GM12878 (cell line): ENCODE data around the gene CFL2. TPM values are rescaled to one million over a fixed set of nuclear protein-coding genes. Genes with fewer than 3 reads are reported as not detected.

Experiments used
- ATAC-seq: fragments of 200-7000 bp; cut with Tn5 transposase; 3 replicates; pipeline ENCODE4 v1.9.1; 2020; ENCODE audit warnings: mild to moderate bottlenecking, moderate library complexity
- BruUV-seq: library from RNA; stranded (reverse); fragments of 400-500 nt; replicated peaks from 2 replicates; lab custom pipeline; 2021; lab: Mats Ljungman, UMichigan
- CTCF ChIA-PET: fragments of 300-600 bp; sonication (Branson Sonifier 250); formaldehyde crosslinking; extraction: SDS; loops from one replicate; lab custom pipeline; 2021; ENCODE audit warnings: inconsistent platforms; lab: Yijun Ruan, JAX
- POLR2A ChIA-PET: fragments of 350-600 bp; formaldehyde crosslinking; extraction: SDS; loops from one replicate; lab custom pipeline; 2021; ENCODE audit warnings: inconsistent platforms; lab: Charles Lee
- RAD21 ChIA-PET: fragments of 300-600 bp; sonication (Branson Sonifier 250); formaldehyde crosslinking; loops from one replicate; lab custom pipeline; 2023; ENCODE audit warnings: antibody characterized with exemption; ENCODE audit not compliant: unreplicated experiment; lab: Charles Lee
- SMC1A ChIA-PET: fragments of 300-600 bp; sonication (Branson Sonifier 250); formaldehyde crosslinking; loops from one replicate; lab custom pipeline; 2023; ENCODE audit not compliant: unreplicated experiment, uncharacterized antibody; lab: Charles Lee
- DNase-seq: peaks from one replicate; pipeline ENCODE4 v3.0.0-alpha.2; 2011; ENCODE audit warnings: low read depth, low spot score
- FAIRE-seq: peaks from 3 replicates; lab custom pipeline; 2011; peaks lifted over from hg19 to GRCh38; lab: Jason Lieb, UNC
- H2AFZ ChIP-seq: 2 replicates; pipeline ENCODE4 v1.6.0; 2011; ENCODE audit warnings: low read depth, low read length, control low read depth; ENCODE audit not compliant: control insufficient read depth
- H3K27ac ChIP-seq: 2 replicates; pipeline ENCODE4 v1.5.1; 2011; ENCODE audit warnings: control low read depth; ENCODE audit not compliant: control insufficient read depth, insufficient read depth
- H3K27me3 ChIP-seq, 2 experiments: replicated peaks in 1 of 2; 2 replicates each; pipeline versions ENCODE4 v1.6.0 to v1.6.1; 2011; ENCODE audit warnings: low read length in 1 of 2; ENCODE audit not compliant: control insufficient read depth in 2 of 2, insufficient read depth in 2 of 2
- H3K36me3 ChIP-seq, 2 experiments: 2 replicates each; pipeline ENCODE4 v1.5.1; 2011; ENCODE audit warnings: low read length in 1 of 2; ENCODE audit not compliant: control insufficient read depth in 2 of 2, insufficient read depth in 2 of 2
- H3K4me1 ChIP-seq: 2 replicates; pipeline ENCODE4 v1.6.1; 2011; ENCODE audit warnings: mild to moderate bottlenecking, low read length, moderate library complexity, mixed read lengths; ENCODE audit not compliant: control insufficient read depth, insufficient read depth
- H3K4me2 ChIP-seq: 2 replicates; pipeline ENCODE4 v1.6.0; 2011; ENCODE audit warnings: control low read depth; ENCODE audit not compliant: control insufficient read depth, insufficient read depth
- H3K4me3 ChIP-seq: fragments of 200-600 bp; sonication (generic); 2 replicates; pipeline ENCODE4 v1.5.1; 2016
- H3K79me2 ChIP-seq: 2 replicates; pipeline ENCODE4 v1.6.0; 2011; ENCODE audit warnings: low read length; ENCODE audit not compliant: control insufficient read depth, insufficient read depth
- H3K9ac ChIP-seq: 2 replicates; pipeline ENCODE4 v1.8.0; 2011; ENCODE audit warnings: low read length, control low read depth, mixed read lengths; ENCODE audit not compliant: control insufficient read depth, insufficient read depth
- H3K9me3 ChIP-seq: replicated peaks from 3 replicates; pipeline ENCODE4 v1.5.1; 2011; ENCODE audit warnings: mild to moderate bottlenecking, low read length; ENCODE audit not compliant: control insufficient read depth, insufficient read depth
- H4K20me1 ChIP-seq: 2 replicates; pipeline ENCODE4 v1.6.0; 2011; ENCODE audit not compliant: control insufficient read depth, insufficient read depth
- BCLAF1 ChIP-seq: fragments of 450-650 bp; IDR thresholded peaks from 2 replicates; pipeline ENCODE4 v1.6.1; 2017; ENCODE audit warnings: antibody characterized with exemption, mild to moderate bottlenecking, moderate library complexity
- CHD4 ChIP-seq: fragments of 200-600 bp; sonication (generic); IDR thresholded peaks from 2 replicates; pipeline ENCODE4 v1.6.1; 2016; ENCODE audit warnings: mild to moderate bottlenecking
- CTCF ChIP-seq, 3 experiments: IDR thresholded peaks in 2 of 3; conservative IDR thresholded peaks in 1 of 3; 2 replicates each; pipeline ENCODE4 v1.5.1; 2011; ENCODE audit warnings: low read depth in 3 of 3, low read length in 3 of 3, mild to moderate bottlenecking in 3 of 3, control low read depth in 2 of 3, moderate library complexity in 2 of 3, inconsistent platforms in 1 of 3, mixed read lengths in 1 of 3; ENCODE audit not compliant: control insufficient read depth in 2 of 3, insufficient read depth in 1 of 3; ENCODE audit errors: extremely low read depth in 1 of 3
- IRF4 ChIP-seq: IDR thresholded peaks from 2 replicates; pipeline ENCODE4 v1.6.1; 2011; ENCODE audit warnings: low read depth, low read length
- MYB ChIP-seq: fragments of 150-350 bp; IDR thresholded peaks from 2 replicates; pipeline ENCODE4 v1.6.1; 2014; ENCODE audit warnings: mild to moderate bottlenecking, low read depth, low read length, borderline replicate concordance
- PML ChIP-seq: IDR thresholded peaks from 2 replicates; pipeline ENCODE4 v1.6.1; 2012; ENCODE audit warnings: low read length, inconsistent platforms
- POLR2AphosphoS5 ChIP-seq: IDR thresholded peaks from 2 replicates; pipeline ENCODE4 v1.6.1; 2011; ENCODE audit warnings: mild to moderate bottlenecking, low read length, inconsistent platforms
- RELA ChIP-seq: fragments of 450-650 bp; IDR thresholded peaks from 2 replicates; pipeline ENCODE4 v1.8.0; 2014; ENCODE audit warnings: borderline replicate concordance; ENCODE audit not compliant: partially characterized antibody
- SUPT20H ChIP-seq: IDR thresholded peaks from 2 replicates; pipeline ENCODE4 v1.6.1; 2011; ENCODE audit warnings: low read depth, mild to moderate bottlenecking, low read length, moderate library complexity, borderline replicate concordance; ENCODE audit not compliant: control insufficient read depth
- TAF1 ChIP-seq: IDR thresholded peaks from 2 replicates; pipeline ENCODE4 v1.6.1; 2011; ENCODE audit warnings: mild to moderate bottlenecking, low read depth, low read length, borderline replicate concordance
- YY1 ChIP-seq: IDR thresholded peaks from 2 replicates; pipeline ENCODE4 v1.6.1; 2011; ENCODE audit warnings: low read depth, mild to moderate bottlenecking, low read length
- ZNF217 ChIP-seq: fragments of 450-650 bp; IDR thresholded peaks from 2 replicates; pipeline ENCODE4 v1.6.1; 2017; ENCODE audit warnings: antibody characterized with exemption, mild to moderate bottlenecking
- WGBS: methylation state at CpG from one replicate; pipeline ENCODE4 v1.1.6; 2016; ENCODE audit warnings: low lambda C conversion rate; ENCODE audit not compliant: insufficient replicate concordance, insufficient coverage; ENCODE audit errors: missing lambda C conversion rate; 5-methylcytosine and 5-hydroxymethylcytosine counted together
- in situ Hi-C: fragments of 300-500 bp; cut with MboI; formaldehyde crosslinking; loops from 9 replicates; pipeline ENCODE4 v1.14.3; 2018; ENCODE audit warnings: mixed read lengths
- intact Hi-C: fragments of 100-400 bp; cut with micrococcal nuclease; formaldehyde crosslinking; loops from one replicate; pipeline ENCODE4 v1.14.2; 2022; ENCODE audit not compliant: unreplicated experiment
- polyA plus RNA-seq, 11 experiments: library from polyadenylated mRNA; depleted of rRNA in 4 of 11; unstranded in 6 of 11; stranded (reverse) in 5 of 11; fragments of >200 nt; fragmentation: Nextera tagmentation in 4 of 11; fragmentation: Illumina TruSeq in 1 of 11; extraction: Ambion mirVana in 4 of 11; extraction: Trizol in 1 of 11; gene quantifications; 1 replicate in 1 of 11; 2 replicates in 10 of 11; pipeline versions ENCODE4 v1.2.1 to v1.2.3, GENCODE V29; 2011 to 2016; ENCODE audit warnings: inconsistent platforms in 2 of 11, missing spikeins in 2 of 11, low read depth in 1 of 11
- total RNA-seq, 4 experiments: library from RNA; depleted of rRNA in 3 of 4; stranded (reverse); fragments of >200 nt in 3 of 4; fragmentation: Illumina TruSeq in 1 of 4; extraction: Trizol in 1 of 4; gene quantifications; 2 replicates each; pipeline versions ENCODE4 v1.2.1 to v1.2.3, GENCODE V29; 2013 to 2021

The CFL2 gene
- total and polyA plus RNA-seq, 10 of the 15 experiments (the other 5 are each of a cell fraction or from before 2014, with no cell fraction given): 4.7 to 13.4 (median 8.4) TPM

- H3K9me3 ChIP-seq: no peaks in the 10 kb centered on the region
- H3K36me3 ChIP-seq: no peaks in the 10 kb centered on the region
- in situ Hi-C loops (loop anchor here (5.0 kb wide), 2 partner anchors 49 to 739 kb away; no protein-coding TSS in a partner anchor), intact Hi-C loops (loop anchor here (5.0 kb wide), 1 partner anchor 749 kb away; no protein-coding TSS in a partner anchor)
- no peaks in the 10 kb centered on the region for H3K79me2 ChIP-seq
- no peak overlapping the region for H3K4me2 ChIP-seq
- FAIRE-seq: no peak
- SMC1A ChIA-PET: interaction anchor here (1.1 to 6.9 kb wide), 8 partner anchors 8 to 743 kb away, joined by 3 to 82 read pairs (median 8); no protein-coding TSS in a partner anchor
- H3K27me3 ChIP-seq: no peaks in the 10 kb centered on the region
- RAD21 ChIA-PET: interaction anchor here (1.0 to 9.1 kb wide), 3 partner anchors 37 to 732 kb away, joined by 3 to 72 read pairs (median 6); no protein-coding TSS in a partner anchor
- WGBS: 92% methylated on average over 1 of the region's 1 CpG
- no peak overlapping the region for H3K4me3 ChIP-seq
- H3K9ac ChIP-seq: no peak overlapping the region
- H3K4me1 ChIP-seq: no peaks in the 10 kb centered on the region
- no peak for ATAC-seq
- TF ChIP-seq RELA (no peak), YY1 (no peak), TAF1 (no peak), ZNF217 (no peak), POLR2AphosphoS5 (no peak)
- no TSS peak for BruUV-seq
- CTCF ChIA-PET: interaction anchor here (0.6 to 5.6 kb wide), 12 partner anchors 17 to 1011 kb away, joined by 3 to 145 read pairs (median 4); partner anchors contain the start of gene CFL2
- no peak for DNase-seq
- H4K20me1 ChIP-seq: no peaks in the 10 kb centered on the region
- no peak overlapping the region for H3K27ac ChIP-seq
- POLR2A ChIA-PET: no interaction called here
- H2AFZ ChIP-seq: no peak overlapping the region
Observed at GRCh38 chr14:34673702-34674101, 40.7 kb downstream of the CFL2 start.

- no peak for DNase-seq
- no peak for TF ChIP-seq MYB
- no peak for TF ChIP-seq SUPT20H
- TF ChIP-seq CHD4: no peak
- TF ChIP-seq CTCF (IDR thresholded peaks at IDR 0.05 in 2 of 3, conservative IDR thresholded peaks at IDR 0.05 in 1 of 3; ENCODE audit: control insufficient read depth in 2 of 3, extremely low read depth in 1 of 3, insufficient read depth in 1 of 3, low read depth in 3 of 3, low read length in 3 of 3): no peak
- TF ChIP-seq IRF4: no peak
- TF ChIP-seq BCLAF1: no peak
- no peak for TF ChIP-seq PML
- SMC1A ChIA-PET: interaction anchor here (0.7 to 6.9 kb wide), 5 partner anchors 35 to 52 kb away, joined by 3 to 82 read pairs (median 9); no protein-coding TSS in a partner anchor
- no peaks in the 10 kb centered on the region for H3K9me3 ChIP-seq
- POLR2A ChIA-PET: interaction anchor here (0.6 kb wide), 1 partner anchor 228 kb away, joined by 4 read pairs; no protein-coding TSS in a partner anchor
- H3K4me2 ChIP-seq: no peak overlapping the region
- in situ Hi-C loops (loop anchor here (5.0 kb wide), 2 partner anchors 51 to 741 kb away; no protein-coding TSS in a partner anchor), intact Hi-C loops (loop anchor here (1.0 to 5.0 kb wide), 2 partner anchors 52 to 751 kb away; no protein-coding TSS in a partner anchor)
- CTCF ChIA-PET: interaction anchor here (0.6 to 5.6 kb wide), 12 partner anchors 18 to 751 kb away, joined by 3 to 145 read pairs (median 4); partner anchors contain the start of genes CFL2 and SRP54
- ATAC-seq: no peak
- no peak overlapping the region for H2AFZ ChIP-seq
- WGBS: 18% methylated on average over 6 of the region's 6 CpGs
- FAIRE-seq: no peak
- no peaks in the 10 kb centered on the region for H3K79me2 ChIP-seq
- RAD21 ChIA-PET: interaction anchor here (0.6 to 9.1 kb wide), 3 partner anchors 52 to 740 kb away, joined by 3 to 72 read pairs (median 4); no protein-coding TSS in a partner anchor
- no peaks in the 10 kb centered on the region for H3K27me3 ChIP-seq
- no peaks in the 10 kb centered on the region for H3K4me1 ChIP-seq
- H3K36me3 ChIP-seq: no peaks in the 10 kb centered on the region
- no peak overlapping the region for H3K4me3 ChIP-seq
- no TSS peak for BruUV-seq
- no peak overlapping the region for H3K9ac ChIP-seq
- no peaks in the 10 kb centered on the region for H4K20me1 ChIP-seq
- no peak overlapping the region for H3K27ac ChIP-seq
Observed at GRCh38 chr14:34671716-34672115, 42.7 kb downstream of the CFL2 start.
